AG09319 (cell line): ENCODE data around the gene NUDT6.
"Not testable (repeated sequence)": the region's sequence is repeated elsewhere in the genome, so short reads cannot be mapped to it uniquely, and the experiment has no call there.

Experiments used
- DNase-seq: peaks from one replicate; pipeline ENCODE4 v3.0.0-alpha.2; 2010; ENCODE audit warnings: low read depth; ENCODE audit errors: extremely low read depth
- CTCF ChIP-seq: IDR thresholded peaks from 2 replicates; pipeline ENCODE4 v1.5.1; 2011; ENCODE audit warnings: low read depth, mild to moderate bottlenecking, inconsistent platforms, low read length, moderate library complexity

The NUDT6 gene

GRCh38 chr4:122873821-122874593 is 48.4 kb downstream of the NUDT6 start:
- peak; percentile 22 for DNase-seq

GRCh38 chr4:122873146-122873545 is 49.3 kb downstream of the NUDT6 start:
- DNase-seq, result no peak
- no peak for TF ChIP-seq CTCF

More at GRCh38 chr4:122873821-122874593, 48.4 kb downstream of the NUDT6 start:
- no peak for TF ChIP-seq CTCF

GRCh38 chr4:122868235-122868634 is 54.2 kb downstream of the NUDT6 start:
- DNase-seq, result not testable (repeated sequence)

- peak; percentile 18 for DNase-seq
- TF ChIP-seq CTCF, result no peak
These were observed 57.0 kb downstream of the NUDT6 start for GRCh38 chr4:122865425-122865824.

GRCh38 chr4:122863639-122864038 is 58.8 kb downstream of the NUDT6 start:
- no peak for DNase-seq
- no peak for TF ChIP-seq CTCF

GRCh38 chr4:122861172-122861943 is 61.0 kb downstream of the NUDT6 start:
- TF ChIP-seq CTCF, result no peak
- no peak for DNase-seq

GRCh38 chr4:122858705-122859104 is 63.7 kb downstream of the NUDT6 start:
- TF ChIP-seq CTCF, result no peak
- DNase-seq, result no peak
